ENCODE results near the gene WDR77. TPM values are rescaled to one million over a fixed set of nuclear protein-coding genes. Genes with fewer than 3 reads are reported as not detected.

Gene WDR77
- total RNA-seq, 1 donor from 2014 or later, result 48.5 TPM

Other genes with a start within 250 kb of the WDR77 start
- gene DENND2D, start 248.6 kb downstream of the WDR77 start, total RNA-seq, result 0.86 and 1.3 TPM in 2 replicates
- gene CHI3L2, start 221.5 kb downstream of the WDR77 start, total RNA-seq, result not detected in 2 replicates
- not detected in 2 replicates for gene CHIA, start 158.4 kb downstream of the WDR77 start, total RNA-seq
- 0.25 and 0.33 TPM in 2 replicates for gene OVGP1, start 21.5 kb downstream of the WDR77 start, total RNA-seq
- gene ATP5PB, start 208 bp upstream of the WDR77 start, total RNA-seq, result 284 and 475 TPM in 2 replicates
- 0.07 and 0.18 TPM in 2 replicates for gene C1orf162, start 24.7 kb upstream of the WDR77 start, total RNA-seq
- gene ADORA3, start 54.4 kb upstream of the WDR77 start, total RNA-seq, result not detected in 2 replicates
- 0.21 TPM in 1 of 2 replicates, not detected in the other for gene TMIGD3, start 54.4 kb upstream of the WDR77 start, total RNA-seq
- 20.8 and 27.5 TPM in 2 replicates for gene RAP1A, start 170.5 kb upstream of the WDR77 start, total RNA-seq